Activated T-helper 17 cell treated with anti-CD3 and anti-CD28 coated beads, Interleukin-2, amount 50 U/mL, for 72 hours (primary cell): Measurements from ENCODE around the gene TBC1D32. TPM values are rescaled to one million over a fixed set of nuclear protein-coding genes. Genes with fewer than 3 reads are reported as not detected.
A peak's percentile ranks its signal among the peaks of the same experiment; 100 is the strongest.
"Not testable (repeated sequence)": the region's sequence is repeated elsewhere in the genome, so short reads cannot be mapped to it uniquely, and the experiment has no call there.

ENCODE experiments used
- ATAC-seq: fragments of 150-1000 bp; cut with Tn5 transposase; replicated peaks from 2 replicates; pipeline ENCODE4 v1.10.0; 2021; ENCODE audit warnings: mild to moderate bottlenecking, moderate library complexity
- H3K27ac Mint-ChIP-seq: one replicate; pipeline ENCODE4 v1.8.0; 2022; ENCODE audit warnings: mixed read lengths
- H3K27me3 Mint-ChIP-seq: one replicate; pipeline ENCODE4 v1.8.0; 2022; ENCODE audit warnings: mixed read lengths
- H3K36me3 Mint-ChIP-seq: one replicate; pipeline ENCODE4 v1.8.0; 2022; ENCODE audit warnings: low read depth, mild to moderate bottlenecking, mixed read lengths
- H3K4me1 Mint-ChIP-seq: one replicate; pipeline ENCODE4 v1.8.0; 2022; ENCODE audit warnings: mixed read lengths
- H3K4me3 Mint-ChIP-seq: one replicate; pipeline ENCODE4 v1.8.0; 2022; ENCODE audit warnings: mild to moderate bottlenecking, mixed read lengths
- H3K9me3 Mint-ChIP-seq: one replicate; pipeline ENCODE4 v1.8.0; 2022; ENCODE audit warnings: mixed read lengths
- total RNA-seq, 2 donors: library from RNA; stranded (reverse); gene quantifications; one replicate each; pipeline ENCODE4 v1.2.3, GENCODE V29; 2022

TBC1D32 gene
- total RNA-seq, 2 donors from 2014 or later: 6.1 to 13.6 TPM

DNA sequence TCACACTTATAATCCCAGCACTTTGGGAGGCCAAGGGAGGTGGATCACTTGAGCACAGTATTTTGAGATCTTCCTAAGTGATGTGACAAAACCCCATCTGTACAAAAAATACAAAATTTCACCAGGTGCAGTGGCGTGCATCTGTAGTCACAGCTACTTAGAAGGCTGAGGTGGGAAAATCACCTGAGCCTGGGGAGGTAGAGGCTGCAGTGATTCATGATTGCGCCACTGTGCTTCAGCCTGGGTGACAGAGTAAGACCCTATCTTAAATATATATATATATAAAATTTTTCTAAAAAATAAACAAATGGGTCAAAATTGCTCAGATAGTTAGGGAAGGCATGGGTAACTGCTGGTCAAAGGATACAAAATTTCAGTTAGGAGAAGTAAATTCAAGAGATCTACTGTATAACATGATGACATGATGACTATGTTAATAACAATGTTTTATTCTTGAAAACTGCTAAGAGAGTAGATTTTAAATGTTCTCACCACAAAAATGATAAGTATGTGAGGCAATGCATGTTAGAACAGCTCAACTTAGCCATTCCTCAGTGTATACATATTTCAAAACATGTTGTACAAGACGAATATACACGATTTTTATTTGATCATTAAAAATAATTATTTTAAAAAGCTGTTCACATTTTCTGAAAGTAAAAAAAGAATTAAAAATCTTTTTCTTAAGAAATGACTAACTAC is 24.4 kb downstream of the TBC1D32 start:
- Mint-ChIP-seq H3K27ac (no peak overlapping the region), H3K9me3 (no peaks in the 10 kb centered on the region), H3K4me1 (no peaks in the 10 kb centered on the region), H3K36me3 (peaks cover 10% of the 10 kb centered on the region), H3K4me3 (no peak overlapping the region), H3K27me3 (no peaks in the 10 kb centered on the region)
- ATAC-seq: no peak

DNA sequence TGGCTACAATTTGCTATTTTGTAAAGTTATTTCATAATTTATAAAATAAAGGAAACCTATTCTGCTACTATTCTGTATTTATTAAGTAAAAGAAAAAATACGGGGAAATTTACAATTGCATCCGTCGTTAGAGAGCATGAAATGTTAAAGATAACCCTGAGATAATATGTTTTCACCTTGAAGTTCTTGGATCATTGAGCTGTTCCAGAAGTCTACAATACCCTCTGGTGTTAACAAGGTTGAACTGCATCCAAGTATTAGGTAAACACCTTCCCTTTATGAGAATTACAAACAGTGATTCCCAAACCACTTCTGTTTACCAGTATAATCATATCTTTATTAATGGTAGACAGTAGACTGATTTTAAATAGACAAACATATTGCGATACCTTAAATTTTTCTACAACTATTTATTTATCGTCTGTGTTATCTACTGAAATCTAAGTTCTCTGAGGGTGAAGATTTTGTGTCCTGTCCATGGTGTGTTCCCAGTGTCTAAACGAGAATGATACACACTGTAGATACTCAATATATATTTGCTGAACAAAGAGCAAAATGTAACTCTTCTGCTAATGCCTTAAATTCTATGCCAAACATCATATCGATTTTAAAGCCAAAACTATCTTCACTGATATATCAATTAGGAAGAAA is 28.2 kb downstream of the TBC1D32 start:
- H3K27ac Mint-ChIP-seq: no peak overlapping the region
- H3K36me3 Mint-ChIP-seq: peaks cover 8% of the 10 kb centered on the region
- H3K27me3 Mint-ChIP-seq: no peaks in the 10 kb centered on the region
- no peak for ATAC-seq
- H3K4me3 Mint-ChIP-seq: no peak overlapping the region
- no peaks in the 10 kb centered on the region for H3K9me3 Mint-ChIP-seq
- no peaks in the 10 kb centered on the region for H3K4me1 Mint-ChIP-seq

DNA sequence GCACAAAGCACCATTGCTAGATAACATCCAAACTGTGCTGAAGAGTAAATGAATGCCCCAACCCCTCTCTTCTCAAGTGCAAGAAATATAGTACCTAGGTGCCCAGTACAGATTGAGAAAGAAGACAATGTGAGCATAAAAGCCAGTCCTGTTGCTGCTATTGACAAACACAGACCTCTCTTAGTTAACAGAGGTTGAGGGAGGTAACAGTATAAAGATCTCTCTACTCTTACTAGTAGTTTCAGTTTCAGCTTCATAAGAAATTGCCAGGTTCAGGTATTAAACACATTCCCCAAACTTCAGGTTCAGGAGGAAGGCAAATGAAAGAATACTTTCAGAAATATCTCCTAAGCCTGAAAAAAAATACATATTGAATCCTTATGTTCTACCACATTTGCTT is 31.4 kb downstream of the TBC1D32 start:
- ATAC-seq: no peak
- Mint-ChIP-seq H3K27me3 (no peaks in the 10 kb centered on the region), H3K9me3 (no peaks in the 10 kb centered on the region), H3K4me3 (no peak overlapping the region), H3K4me1 (no peaks in the 10 kb centered on the region), H3K27ac (no peak overlapping the region), H3K36me3 (peaks cover 16% of the 10 kb centered on the region)

- not testable (repeated sequence) for H3K4me3 Mint-ChIP-seq, H3K27me3 Mint-ChIP-seq, ATAC-seq, H3K27ac Mint-ChIP-seq, H3K9me3 Mint-ChIP-seq, H3K4me1 Mint-ChIP-seq
- H3K36me3 Mint-ChIP-seq: peaks cover 16% of the 10 kb centered on the region
These were observed 33.1 kb downstream of the TBC1D32 start for GRCh38 chr6:121301156-121301555.

- H3K27ac Mint-ChIP-seq: no peak overlapping the region
- H3K36me3 Mint-ChIP-seq: peaks cover 21% of the 10 kb centered on the region
- no peak overlapping the region for H3K4me3 Mint-ChIP-seq
- no peaks in the 10 kb centered on the region for H3K27me3 Mint-ChIP-seq
- no peaks in the 10 kb centered on the region for H3K4me1 Mint-ChIP-seq
- no peak for ATAC-seq
- no peaks in the 10 kb centered on the region for H3K9me3 Mint-ChIP-seq
These were observed 36.6 kb downstream of the TBC1D32 start for GRCh38 chr6:121297694-121298093.

GRCh38 chr6:121285041-121285440 is 49.2 kb downstream of the TBC1D32 start:
- no peak overlapping the region for H3K27ac Mint-ChIP-seq
- no peaks in the 10 kb centered on the region for H3K9me3 Mint-ChIP-seq
- H3K4me1 Mint-ChIP-seq: no peaks in the 10 kb centered on the region
- no peak for ATAC-seq
- H3K36me3 Mint-ChIP-seq: peaks cover 48% of the 10 kb centered on the region
- H3K4me3 Mint-ChIP-seq: no peak overlapping the region
- no peaks in the 10 kb centered on the region for H3K27me3 Mint-ChIP-seq

- no peak for ATAC-seq
- Mint-ChIP-seq H3K36me3 (peaks cover 31% of the 10 kb centered on the region), H3K4me1 (no peaks in the 10 kb centered on the region), H3K4me3 (no peak overlapping the region), H3K27ac (no peak overlapping the region), H3K27me3 (no peaks in the 10 kb centered on the region), H3K9me3 (no peaks in the 10 kb centered on the region)
These were observed 59.5 kb downstream of the TBC1D32 start for GRCh38 chr6:121274666-121275295.

- ATAC-seq: no peak
- no peak overlapping the region for H3K4me3 Mint-ChIP-seq
- H3K27ac Mint-ChIP-seq: no peak overlapping the region
- no peaks in the 10 kb centered on the region for H3K4me1 Mint-ChIP-seq
- peaks cover 18% of the 10 kb centered on the region for H3K9me3 Mint-ChIP-seq
- peaks cover 67% of the 10 kb centered on the region for H3K36me3 Mint-ChIP-seq
- no peaks in the 10 kb centered on the region for H3K27me3 Mint-ChIP-seq
These were observed 70.5 kb downstream of the TBC1D32 start for GRCh38 chr6:121263742-121264141.

- peaks cover 48% of the 10 kb centered on the region for H3K36me3 Mint-ChIP-seq
These were observed 73.6 kb downstream of the TBC1D32 start for GRCh38 chr6:121260651-121261102.

DNA sequence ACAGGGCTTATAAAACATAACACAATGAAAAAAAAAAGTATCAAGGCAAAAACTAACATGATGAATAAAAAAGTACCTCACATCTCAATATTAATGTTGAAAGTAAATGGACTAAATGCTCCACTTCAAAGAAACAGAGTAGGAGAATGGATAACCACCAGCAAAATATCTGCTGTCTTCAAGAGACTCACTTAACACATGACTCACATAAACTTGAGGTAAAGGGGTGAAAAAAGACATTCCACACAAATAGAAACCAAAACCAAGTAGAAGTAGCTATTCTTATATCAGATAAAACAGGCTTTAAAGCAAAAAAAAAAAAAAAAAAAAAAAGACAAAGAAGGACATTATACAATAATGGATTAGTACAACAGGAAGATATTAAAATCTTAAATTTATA is 86.9 kb downstream of the TBC1D32 start:
- ATAC-seq: peak; percentile 65
- peaks cover 77% of the 10 kb centered on the region for H3K36me3 Mint-ChIP-seq
- H3K9me3 Mint-ChIP-seq: peaks cover 29% of the 10 kb centered on the region
- H3K4me1 Mint-ChIP-seq: peaks cover 5% of the 10 kb centered on the region
- H3K27me3 Mint-ChIP-seq: no peaks in the 10 kb centered on the region
- no peak overlapping the region for H3K4me3 Mint-ChIP-seq
- H3K27ac Mint-ChIP-seq: no peak overlapping the region

More at GRCh38 chr6:121260651-121261102, 73.6 kb downstream of the TBC1D32 start:
- Mint-ChIP-seq H3K4me3 (no peak overlapping the region), H3K27ac (no peak overlapping the region), H3K27me3 (no peaks in the 10 kb centered on the region), H3K4me1 (no peaks in the 10 kb centered on the region), H3K9me3 (peaks cover 10% of the 10 kb centered on the region)
- no peak for ATAC-seq

DNA sequence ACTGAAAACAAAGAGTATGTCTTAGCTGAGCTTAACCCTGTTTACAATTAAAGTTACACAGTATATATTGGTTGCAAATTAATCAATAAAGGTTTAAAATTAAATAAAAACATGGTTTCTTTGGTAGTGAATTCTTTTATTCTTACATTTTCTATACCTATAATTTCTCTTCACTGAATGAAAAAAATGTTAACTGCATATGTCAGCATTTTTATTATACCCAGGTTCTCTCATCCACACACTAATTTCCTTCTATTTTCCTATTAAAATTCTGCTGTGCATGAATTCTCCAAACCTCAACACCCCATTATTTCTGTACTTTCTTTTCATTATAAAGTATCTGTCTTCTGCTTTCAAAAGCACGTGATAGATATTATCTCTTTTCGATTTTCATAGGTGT is 91.9 kb downstream of the TBC1D32 start:
- Mint-ChIP-seq H3K27me3 (no peaks in the 10 kb centered on the region), H3K27ac (no peak overlapping the region), H3K9me3 (peaks cover 7% of the 10 kb centered on the region), H3K4me3 (no peak overlapping the region), H3K36me3 (peaks cover 54% of the 10 kb centered on the region), H3K4me1 (peaks cover 3% of the 10 kb centered on the region)
- no peak for ATAC-seq

DNA sequence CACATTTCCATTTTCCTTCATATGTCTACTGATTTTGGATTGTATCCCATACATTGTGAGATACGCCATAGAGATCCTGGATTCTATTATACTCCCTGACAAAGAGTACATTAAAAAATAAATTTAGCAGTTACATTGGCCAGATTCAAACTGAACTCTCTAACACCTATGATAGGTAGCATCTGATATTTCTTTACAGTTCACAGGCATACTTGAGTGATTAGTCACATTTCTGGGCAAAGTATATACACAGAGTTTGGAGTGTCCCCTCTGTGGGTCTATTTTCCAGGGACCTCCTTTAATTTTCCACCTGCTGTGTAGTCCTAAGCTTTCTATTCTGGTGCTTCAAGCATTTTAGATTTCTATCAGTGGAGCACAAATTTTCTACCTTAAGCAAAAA is 96.4 kb downstream of the TBC1D32 start:
- no peaks in the 10 kb centered on the region for H3K27me3 Mint-ChIP-seq
- ATAC-seq: no peak
- H3K4me1 Mint-ChIP-seq: no peaks in the 10 kb centered on the region
- peaks cover 12% of the 10 kb centered on the region for H3K9me3 Mint-ChIP-seq
- no peak overlapping the region for H3K27ac Mint-ChIP-seq
- no peak overlapping the region for H3K4me3 Mint-ChIP-seq
- peaks cover 43% of the 10 kb centered on the region for H3K36me3 Mint-ChIP-seq

- Mint-ChIP-seq H3K4me3 (no peak overlapping the region), H3K4me1 (no peaks in the 10 kb centered on the region), H3K27ac (no peak overlapping the region), H3K9me3 (peaks cover 12% of the 10 kb centered on the region), H3K27me3 (no peaks in the 10 kb centered on the region), H3K36me3 (peaks cover 43% of the 10 kb centered on the region)
- no peak for ATAC-seq
These were observed 97.3 kb downstream of the TBC1D32 start for GRCh38 chr6:121236984-121237383.

DNA sequence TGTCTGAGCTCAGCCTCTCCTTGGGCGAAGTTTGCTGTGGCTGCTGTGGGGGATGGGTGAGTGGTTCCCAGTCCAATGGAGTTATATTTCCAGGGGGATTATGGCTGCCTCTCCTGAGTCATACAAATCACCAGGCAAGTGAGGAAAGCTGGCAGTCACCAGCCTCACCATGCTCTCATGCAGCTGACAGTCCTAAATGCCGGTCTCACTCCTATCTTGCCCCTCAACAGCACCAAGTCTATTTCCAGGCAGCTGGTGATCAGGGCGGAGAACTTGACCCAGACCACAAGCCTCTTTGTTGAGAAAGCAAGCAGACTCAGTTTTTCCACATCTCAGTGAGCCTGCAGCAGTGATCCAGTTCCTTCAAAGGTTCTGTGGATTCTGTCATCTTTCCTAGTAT is 98.9 kb downstream of the TBC1D32 start:
- H3K4me3 Mint-ChIP-seq: no peak overlapping the region
- ATAC-seq: no peak

GRCh38 chr6:121223930-121224329 is 110.3 kb downstream of the TBC1D32 start:
- H3K27me3 Mint-ChIP-seq: no peaks in the 10 kb centered on the region
- H3K36me3 Mint-ChIP-seq: peaks cover 17% of the 10 kb centered on the region
- ATAC-seq: peak; percentile 63
- H3K4me3 Mint-ChIP-seq: no peak overlapping the region
- H3K27ac Mint-ChIP-seq: no peak overlapping the region
- H3K9me3 Mint-ChIP-seq: peaks cover 3% of the 10 kb centered on the region
- H3K4me1 Mint-ChIP-seq: no peaks in the 10 kb centered on the region

More for the DNA sequence above, 98.9 kb downstream of the TBC1D32 start:
- peaks cover 12% of the 10 kb centered on the region for H3K9me3 Mint-ChIP-seq
- H3K27me3 Mint-ChIP-seq: no peaks in the 10 kb centered on the region
- peaks cover 43% of the 10 kb centered on the region for H3K36me3 Mint-ChIP-seq
- no peaks in the 10 kb centered on the region for H3K4me1 Mint-ChIP-seq
- no peak overlapping the region for H3K27ac Mint-ChIP-seq
